ENCODE results near the gene MGAT5.

- TF ChIP-seq, protein P1, sequence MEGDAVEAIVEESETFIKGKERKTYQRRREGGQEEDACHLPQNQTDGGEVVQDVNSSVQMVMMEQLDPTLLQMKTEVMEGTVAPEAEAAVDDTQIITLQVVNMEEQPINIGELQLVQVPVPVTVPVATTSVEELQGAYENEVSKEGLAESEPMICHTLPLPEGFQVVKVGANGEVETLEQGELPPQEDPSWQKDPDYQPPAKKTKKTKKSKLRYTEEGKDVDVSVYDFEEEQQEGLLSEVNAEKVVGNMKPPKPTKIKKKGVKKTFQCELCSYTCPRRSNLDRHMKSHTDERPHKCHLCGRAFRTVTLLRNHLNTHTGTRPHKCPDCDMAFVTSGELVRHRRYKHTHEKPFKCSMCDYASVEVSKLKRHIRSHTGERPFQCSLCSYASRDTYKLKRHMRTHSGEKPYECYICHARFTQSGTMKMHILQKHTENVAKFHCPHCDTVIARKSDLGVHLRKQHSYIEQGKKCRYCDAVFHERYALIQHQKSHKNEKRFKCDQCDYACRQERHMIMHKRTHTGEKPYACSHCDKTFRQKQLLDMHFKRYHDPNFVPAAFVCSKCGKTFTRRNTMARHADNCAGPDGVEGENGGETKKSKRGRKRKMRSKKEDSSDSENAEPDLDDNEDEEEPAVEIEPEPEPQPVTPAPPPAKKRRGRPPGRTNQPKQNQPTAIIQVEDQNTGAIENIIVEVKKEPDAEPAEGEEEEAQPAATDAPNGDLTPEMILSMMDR (IDR thresholded peaks at IDR 0.05): no peak
- TF ChIP-seq POLR2A (IDR thresholded peaks at IDR 0.05): no peak
These were observed 236.7 kb downstream of the MGAT5 start for GRCh38 chr2:134490559-134490958.
